ENCODE results near the gene AEN.

Gene AEN

GRCh38 chr15:88646088-88646405, 24.9 kb downstream of the AEN start:
- H4K8ac ChIP-seq (ENCODE audit: low read depth, low read length): no peak overlapping the region
- H3K4me3 ChIP-seq (ENCODE audit: low read length): no peak overlapping the region
- no peak overlapping the region for H3K56ac ChIP-seq (ENCODE audit: low read length)
- H2BK5ac ChIP-seq (ENCODE audit: low read length): no peak overlapping the region
- no peak overlapping the region for H3K23ac ChIP-seq (ENCODE audit: low read length)
- no peak overlapping the region for H3K9ac ChIP-seq (ENCODE audit: low read length)
- no peaks in the 10 kb centered on the region for H3K79me2 ChIP-seq (ENCODE audit: control insufficient read depth, insufficient read depth, low read length)
- no peaks in the 10 kb centered on the region for H3K79me1 ChIP-seq (ENCODE audit: low read length)
- no peak overlapping the region for H3K27ac ChIP-seq (ENCODE audit: low read depth, low read length)
- H3K4me2 ChIP-seq (ENCODE audit: low read length): no peak overlapping the region
- no peaks in the 10 kb centered on the region for H3K4me1 ChIP-seq (ENCODE audit: control insufficient read depth, low read depth, low read length)
- no peaks in the 10 kb centered on the region for H3K36me3 ChIP-seq (ENCODE audit: control insufficient read depth, insufficient read depth, low read length)
- WGBS (ENCODE audit: extremely low coverage, insufficient coverage, low lambda C conversion rate): no CpG with 5 or more reads among the region's 1 CpG
- no peaks in the 10 kb centered on the region for H3K27me3 ChIP-seq (ENCODE audit: insufficient read depth, low read length, poor library complexity)
- H3K18ac ChIP-seq (ENCODE audit: low read length): no peak overlapping the region
- H3K4ac ChIP-seq (ENCODE audit: low read depth, low read length): no peak overlapping the region
- no peak overlapping the region for H4K5ac ChIP-seq (ENCODE audit: low read length)
- H2BK15ac ChIP-seq (replicated peaks; ENCODE audit: low read depth): no peak overlapping the region
- no peak for DNase-seq
- no peak overlapping the region for H2BK120ac ChIP-seq (ENCODE audit: low read depth, low read length)
- H2AK5ac ChIP-seq (ENCODE audit: low read length): no peak overlapping the region

GRCh38 chr15:88646951-88647350, 25.8 kb downstream of the AEN start:
- WGBS (ENCODE audit: extremely low coverage, insufficient coverage, low lambda C conversion rate): no CpG with 5 or more reads among the region's 5 CpGs

GRCh38 chr15:88647351-88648105, 26.4 kb downstream of the AEN start:
- no peak overlapping the region for H2BK15ac ChIP-seq (replicated peaks; ENCODE audit: low read depth)

More at GRCh38 chr15:88646951-88647350, 25.8 kb downstream of the AEN start:
- no peak overlapping the region for H3K23ac ChIP-seq (ENCODE audit: low read length)
- no peak overlapping the region for H2BK120ac ChIP-seq (ENCODE audit: low read depth, low read length)
- no peak overlapping the region for H3K4me2 ChIP-seq (ENCODE audit: low read length)
- H3K79me2 ChIP-seq (ENCODE audit: control insufficient read depth, insufficient read depth, low read length): no peaks in the 10 kb centered on the region
- H3K79me1 ChIP-seq (ENCODE audit: low read length): no peaks in the 10 kb centered on the region
- no peak overlapping the region for H3K27ac ChIP-seq (ENCODE audit: low read depth, low read length)
- H2AK5ac ChIP-seq (ENCODE audit: low read length): no peak overlapping the region
- H3K18ac ChIP-seq (ENCODE audit: low read length): no peak overlapping the region
- H3K4me3 ChIP-seq (ENCODE audit: low read length): no peak overlapping the region
- DNase-seq: no peak
- H3K36me3 ChIP-seq (ENCODE audit: control insufficient read depth, insufficient read depth, low read length): no peaks in the 10 kb centered on the region
- no peaks in the 10 kb centered on the region for H3K4me1 ChIP-seq (ENCODE audit: control insufficient read depth, low read depth, low read length)
- H2BK15ac ChIP-seq (replicated peaks; ENCODE audit: low read depth): no peak overlapping the region
- H3K4ac ChIP-seq (ENCODE audit: low read depth, low read length): no peak overlapping the region
- H2BK5ac ChIP-seq (ENCODE audit: low read length): no peak overlapping the region
- no peaks in the 10 kb centered on the region for H3K27me3 ChIP-seq (ENCODE audit: insufficient read depth, low read length, poor library complexity)
- H4K8ac ChIP-seq (ENCODE audit: low read depth, low read length): no peak overlapping the region
- H3K56ac ChIP-seq (ENCODE audit: low read length): no peak overlapping the region
- no peak overlapping the region for H4K5ac ChIP-seq (ENCODE audit: low read length)
- H3K9ac ChIP-seq (ENCODE audit: low read length): no peak overlapping the region

GRCh38 chr15:88648357-88649214, 27.4 kb downstream of the AEN start:
- H3K4ac ChIP-seq (ENCODE audit: low read depth, low read length): no peak overlapping the region
- no peak overlapping the region for H2AK5ac ChIP-seq (ENCODE audit: low read length)
- no peaks in the 10 kb centered on the region for H3K79me2 ChIP-seq (ENCODE audit: control insufficient read depth, insufficient read depth, low read length)
- no peak overlapping the region for H3K27ac ChIP-seq (ENCODE audit: low read depth, low read length)
- H3K4me2 ChIP-seq (ENCODE audit: low read length): no peak overlapping the region
- no peak for DNase-seq
- H3K9ac ChIP-seq (ENCODE audit: low read length): no peak overlapping the region
- H3K18ac ChIP-seq (ENCODE audit: low read length): no peak overlapping the region
- H3K4me1 ChIP-seq (ENCODE audit: control insufficient read depth, low read depth, low read length): no peaks in the 10 kb centered on the region
- H4K5ac ChIP-seq (ENCODE audit: low read length): no peak overlapping the region
- no peak overlapping the region for H2BK15ac ChIP-seq (replicated peaks; ENCODE audit: low read depth)
- H3K56ac ChIP-seq (ENCODE audit: low read length): no peak overlapping the region
- H3K36me3 ChIP-seq (ENCODE audit: control insufficient read depth, insufficient read depth, low read length): no peaks in the 10 kb centered on the region
- H3K23ac ChIP-seq (ENCODE audit: low read length): no peak overlapping the region
- H2BK120ac ChIP-seq (ENCODE audit: low read depth, low read length): no peak overlapping the region
- H3K4me3 ChIP-seq (ENCODE audit: low read length): no peak overlapping the region
- H3K27me3 ChIP-seq (ENCODE audit: insufficient read depth, low read length, poor library complexity): no peaks in the 10 kb centered on the region
- no peak overlapping the region for H4K8ac ChIP-seq (ENCODE audit: low read depth, low read length)
- no peaks in the 10 kb centered on the region for H3K79me1 ChIP-seq (ENCODE audit: low read length)
- no peak overlapping the region for H2BK5ac ChIP-seq (ENCODE audit: low read length)
- WGBS (ENCODE audit: extremely low coverage, insufficient coverage, low lambda C conversion rate): no CpG with 5 or more reads among the region's 12 CpGs

More at GRCh38 chr15:88647351-88648105, 26.4 kb downstream of the AEN start:
- no peak overlapping the region for H3K56ac ChIP-seq (ENCODE audit: low read length)
- no CpG with 5 or more reads among the region's 11 CpGs for WGBS (ENCODE audit: extremely low coverage, insufficient coverage, low lambda C conversion rate)
- no peaks in the 10 kb centered on the region for H3K4me1 ChIP-seq (ENCODE audit: control insufficient read depth, low read depth, low read length)
- no peak overlapping the region for H2BK120ac ChIP-seq (ENCODE audit: low read depth, low read length)
- H2AK5ac ChIP-seq (ENCODE audit: low read length): no peak overlapping the region
- no peaks in the 10 kb centered on the region for H3K79me2 ChIP-seq (ENCODE audit: control insufficient read depth, insufficient read depth, low read length)
- no peaks in the 10 kb centered on the region for H3K36me3 ChIP-seq (ENCODE audit: control insufficient read depth, insufficient read depth, low read length)
- H3K4me2 ChIP-seq (ENCODE audit: low read length): no peak overlapping the region
- no peak for DNase-seq
- H4K5ac ChIP-seq (ENCODE audit: low read length): no peak overlapping the region
- no peak overlapping the region for H3K23ac ChIP-seq (ENCODE audit: low read length)
- no peak overlapping the region for H3K9ac ChIP-seq (ENCODE audit: low read length)
- no peak overlapping the region for H2BK5ac ChIP-seq (ENCODE audit: low read length)
- H3K4me3 ChIP-seq (ENCODE audit: low read length): no peak overlapping the region
- H3K4ac ChIP-seq (ENCODE audit: low read depth, low read length): no peak overlapping the region
- H3K18ac ChIP-seq (ENCODE audit: low read length): no peak overlapping the region
- no peaks in the 10 kb centered on the region for H3K79me1 ChIP-seq (ENCODE audit: low read length)
- H3K27me3 ChIP-seq (ENCODE audit: insufficient read depth, low read length, poor library complexity): no peaks in the 10 kb centered on the region
- no peak overlapping the region for H4K8ac ChIP-seq (ENCODE audit: low read depth, low read length)
- H3K27ac ChIP-seq (ENCODE audit: low read depth, low read length): no peak overlapping the region

- H3K79me1 ChIP-seq (ENCODE audit: low read length): no peaks in the 10 kb centered on the region
- no peak overlapping the region for H3K18ac ChIP-seq (ENCODE audit: low read length)
- H2BK120ac ChIP-seq (ENCODE audit: low read depth, low read length): no peak overlapping the region
- no peak overlapping the region for H2AK5ac ChIP-seq (ENCODE audit: low read length)
- peak; percentile 63 for DNase-seq
- no peak overlapping the region for H3K4me3 ChIP-seq (ENCODE audit: low read length)
- H3K9ac ChIP-seq (ENCODE audit: low read length): no peak overlapping the region
- no CpG with 5 or more reads among the region's 12 CpGs for WGBS (ENCODE audit: extremely low coverage, insufficient coverage, low lambda C conversion rate)
- H3K79me2 ChIP-seq (ENCODE audit: control insufficient read depth, insufficient read depth, low read length): no peaks in the 10 kb centered on the region
- no peak overlapping the region for H4K8ac ChIP-seq (ENCODE audit: low read depth, low read length)
- H2BK5ac ChIP-seq (ENCODE audit: low read length): no peak overlapping the region
- no peaks in the 10 kb centered on the region for H3K27me3 ChIP-seq (ENCODE audit: insufficient read depth, low read length, poor library complexity)
- H3K23ac ChIP-seq (ENCODE audit: low read length): no peak overlapping the region
- no peak overlapping the region for H3K27ac ChIP-seq (ENCODE audit: low read depth, low read length)
- H4K5ac ChIP-seq (ENCODE audit: low read length): no peak overlapping the region
- H3K4me1 ChIP-seq (ENCODE audit: control insufficient read depth, low read depth, low read length): no peaks in the 10 kb centered on the region
- H3K4me2 ChIP-seq (ENCODE audit: low read length): no peak overlapping the region
- H3K36me3 ChIP-seq (ENCODE audit: control insufficient read depth, insufficient read depth, low read length): no peaks in the 10 kb centered on the region
- no peak overlapping the region for H3K56ac ChIP-seq (ENCODE audit: low read length)
- no peak overlapping the region for H3K4ac ChIP-seq (ENCODE audit: low read depth, low read length)
- H2BK15ac ChIP-seq (replicated peaks; ENCODE audit: low read depth): no peak overlapping the region
Observed at GRCh38 chr15:88649286-88649733, 28.2 kb downstream of the AEN start.
